Trophoblast cell (in vitro differentiated cells and primary cell): ENCODE measurements around the gene SNX25.

Experiments used
- DNase-seq, 2 donors: peaks; one replicate each; pipeline ENCODE4 v3.0.0-alpha.2; 2016
- H2AFZ ChIP-seq: 2 replicates; pipeline ENCODE4 v1.6.1; 2013; ENCODE audit warnings: low read length, moderate library complexity, mild to moderate bottlenecking; ENCODE audit not compliant: insufficient read depth, poor library complexity
- H2AK5ac ChIP-seq: 2 replicates; pipeline ENCODE4 v1.6.1; 2013; ENCODE audit warnings: mild to moderate bottlenecking, low read length
- H2BK120ac ChIP-seq: 2 replicates; pipeline ENCODE4 v1.6.1; 2013; ENCODE audit warnings: low read length, mild to moderate bottlenecking, moderate library complexity; ENCODE audit not compliant: insufficient read depth, poor library complexity
- H2BK12ac ChIP-seq: 2 replicates; pipeline ENCODE4 v1.6.1; 2013; ENCODE audit warnings: mild to moderate bottlenecking, low read length, moderate library complexity
- H2BK5ac ChIP-seq: 2 replicates; pipeline ENCODE4 v1.6.1; 2013; ENCODE audit warnings: low read length, low read depth, moderate library complexity, mild to moderate bottlenecking; ENCODE audit not compliant: poor library complexity
- H3K14ac ChIP-seq: 2 replicates; pipeline ENCODE4 v1.6.1; 2013; ENCODE audit warnings: mild to moderate bottlenecking, low read length
- H3K18ac ChIP-seq: 2 replicates; pipeline ENCODE4 v1.6.1; 2013; ENCODE audit warnings: mild to moderate bottlenecking, low read length
- H3K23ac ChIP-seq: 2 replicates; pipeline ENCODE4 v1.6.1; 2013; ENCODE audit warnings: low read length
- H3K27ac ChIP-seq: 2 replicates; pipeline ENCODE4 v1.5.1; 2013; ENCODE audit warnings: low read depth, mild to moderate bottlenecking, inconsistent platforms, low read length, moderate library complexity
- H3K27me3 ChIP-seq: 2 replicates; pipeline ENCODE4 v1.6.1; 2013; ENCODE audit warnings: inconsistent platforms, mild to moderate bottlenecking, low read length, moderate library complexity; ENCODE audit not compliant: insufficient read depth
- H3K36me3 ChIP-seq, 2 experiments: 1 replicate in 1 of 2; 2 replicates in 1 of 2; pipeline ENCODE4 v1.6.1; 2013; ENCODE audit warnings: low read length in 2 of 2, mild to moderate bottlenecking in 2 of 2, moderate library complexity in 1 of 2; ENCODE audit not compliant: insufficient read depth in 2 of 2, control insufficient read depth in 1 of 2
- H3K4ac ChIP-seq: 2 replicates; pipeline ENCODE4 v1.6.1; 2013; ENCODE audit warnings: low read depth, mild to moderate bottlenecking, low read length, moderate library complexity
- H3K4me1 ChIP-seq, 2 experiments: 1 replicate in 1 of 2; 2 replicates in 1 of 2; pipeline ENCODE4 v1.6.1; 2013; ENCODE audit warnings: low read length in 2 of 2, mild to moderate bottlenecking in 2 of 2, moderate library complexity in 1 of 2; ENCODE audit not compliant: insufficient read depth in 2 of 2, control insufficient read depth in 1 of 2
- H3K4me2 ChIP-seq: 2 replicates; pipeline ENCODE4 v1.6.1; 2013; ENCODE audit warnings: inconsistent platforms, mild to moderate bottlenecking, low read length, moderate library complexity
- H3K4me3 ChIP-seq: 2 replicates; pipeline ENCODE4 v1.5.1; 2013; ENCODE audit warnings: mild to moderate bottlenecking, low read depth, low read length, inconsistent platforms
- H3K79me1 ChIP-seq: one replicate; pipeline ENCODE4 v1.6.1; 2013; ENCODE audit warnings: low read length
- H3K79me2 ChIP-seq: 2 replicates; pipeline ENCODE4 v1.6.1; 2013; ENCODE audit warnings: low read length, mild to moderate bottlenecking; ENCODE audit not compliant: control insufficient read depth, insufficient read depth, poor library complexity
- H3K9ac ChIP-seq: 2 replicates; pipeline ENCODE4 v1.6.1; 2013; ENCODE audit warnings: mild to moderate bottlenecking, low read length
- H3K9me3 ChIP-seq: 2 replicates; pipeline ENCODE4 v1.6.1; 2013; ENCODE audit warnings: low read depth, mild to moderate bottlenecking, control low read depth, inconsistent platforms, low read length; ENCODE audit not compliant: insufficient read depth
- H4K12ac ChIP-seq: 2 replicates; pipeline ENCODE4 v1.6.1; 2013; ENCODE audit warnings: low read depth, mild to moderate bottlenecking, low read length, moderate library complexity
- H4K8ac ChIP-seq: 2 replicates; pipeline ENCODE4 v1.6.1; 2013; ENCODE audit warnings: low read depth, mild to moderate bottlenecking, low read length, moderate library complexity
- H4K91ac ChIP-seq: one replicate; pipeline ENCODE4 v1.6.1; 2013; ENCODE audit warnings: low read depth, mild to moderate bottlenecking, low read length, moderate library complexity
- whole genome bisulfite sequencing: extraction: QIAGEN DNeasy Blood & Tissue Kit; methylation state at CpG from one replicate; pipeline ENCODE4 v1.1.7; 2013; ENCODE audit warnings: missing lambda C conversion rate; ENCODE audit not compliant: insufficient read length, insufficient coverage; ENCODE audit errors: extremely low coverage; 5-methylcytosine and 5-hydroxymethylcytosine counted together

SNX25 gene

DNA sequence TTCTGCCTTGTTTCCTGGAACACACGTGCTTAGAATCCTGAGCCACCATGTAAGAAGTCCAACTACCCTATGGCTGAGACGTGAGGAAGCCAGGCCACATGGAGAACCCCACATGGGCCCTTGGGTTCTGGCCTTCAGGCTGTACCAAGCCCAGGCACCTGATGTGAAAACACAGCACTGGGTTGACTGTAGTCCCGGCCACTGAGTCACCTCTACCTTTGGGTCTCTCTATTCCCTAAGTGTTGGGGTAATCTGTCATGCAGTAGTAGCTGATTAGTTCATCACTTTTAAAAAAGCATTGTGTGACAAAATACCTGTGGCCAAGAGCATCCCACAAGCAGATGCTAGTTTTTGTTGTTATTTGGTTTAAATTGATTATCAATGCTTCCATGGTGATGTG is 29.9 kb upstream of the SNX25 start:
- Histone ChIP-seq H2AFZ (no peak overlapping the region), H3K36me3 (peaks cover 0 to 3% of the 10 kb centered on the region in 2 experiments), H3K14ac (no peak overlapping the region), H4K91ac (no peak overlapping the region), H3K27me3 (no peaks in the 10 kb centered on the region), H4K12ac (no peak overlapping the region), H3K9me3 (no peaks in the 10 kb centered on the region), H3K18ac (no peak overlapping the region), H3K79me1 (no peaks in the 10 kb centered on the region), H3K27ac (no peak overlapping the region), H3K4me1 (no peaks in the 10 kb centered on the region), H3K23ac (no peak overlapping the region), H2BK120ac (no peak overlapping the region), H2AK5ac (no peak overlapping the region), H2BK5ac (no peak overlapping the region), H3K4ac (no peak overlapping the region), H3K4me3 (peak overlapping the region; percentile 53), H3K79me2 (no peaks in the 10 kb centered on the region), H4K8ac (no peak overlapping the region), H3K4me2 (no peak overlapping the region), H3K9ac (no peak overlapping the region), H2BK12ac (no peak overlapping the region)
- no CpG with 5 or more reads among the region's 3 CpGs for WGBS
- no peak for DNase-seq

DNA sequence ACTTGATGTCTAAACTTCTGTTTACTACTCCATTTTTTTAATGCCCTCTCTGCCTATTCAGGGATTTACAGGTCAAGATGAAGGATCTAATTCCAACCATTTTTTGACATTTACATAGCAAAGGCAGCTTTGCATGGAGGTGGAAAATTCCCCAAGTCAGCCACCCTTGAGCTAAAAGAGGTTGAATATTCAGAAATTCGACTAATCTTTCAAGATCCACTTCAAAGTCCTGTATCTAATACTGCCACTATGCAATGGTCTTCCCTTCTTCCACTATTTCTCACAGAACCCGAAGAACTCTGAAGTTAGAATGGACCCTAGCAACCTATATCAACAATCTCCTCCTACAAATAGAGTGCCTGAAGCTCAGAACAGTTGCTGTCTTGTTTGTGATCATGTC is 27.2 kb upstream of the SNX25 start:
- Histone ChIP-seq H2AFZ (no peak overlapping the region), H3K23ac (no peak overlapping the region), H3K4me3 (no peak overlapping the region), H3K79me2 (no peaks in the 10 kb centered on the region), H3K27ac (no peak overlapping the region), H3K27me3 (no peaks in the 10 kb centered on the region), H3K4me1 (no peaks in the 10 kb centered on the region), H2BK5ac (no peak overlapping the region), H2BK12ac (no peak overlapping the region), H2BK120ac (no peak overlapping the region), H2AK5ac (no peak overlapping the region), H3K18ac (no peak overlapping the region), H3K4ac (no peak overlapping the region), H4K12ac (no peak overlapping the region), H3K9me3 (no peaks in the 10 kb centered on the region), H3K14ac (no peak overlapping the region), H3K36me3 (no peaks in the 10 kb centered on the region), H3K79me1 (no peaks in the 10 kb centered on the region), H3K9ac (no peak overlapping the region), H3K4me2 (no peak overlapping the region), H4K91ac (no peak overlapping the region), H4K8ac (no peak overlapping the region)
- peak; percentile 49 to 88 for DNase-seq
- no CpG with 5 or more reads among the region's 2 CpGs for WGBS

DNA sequence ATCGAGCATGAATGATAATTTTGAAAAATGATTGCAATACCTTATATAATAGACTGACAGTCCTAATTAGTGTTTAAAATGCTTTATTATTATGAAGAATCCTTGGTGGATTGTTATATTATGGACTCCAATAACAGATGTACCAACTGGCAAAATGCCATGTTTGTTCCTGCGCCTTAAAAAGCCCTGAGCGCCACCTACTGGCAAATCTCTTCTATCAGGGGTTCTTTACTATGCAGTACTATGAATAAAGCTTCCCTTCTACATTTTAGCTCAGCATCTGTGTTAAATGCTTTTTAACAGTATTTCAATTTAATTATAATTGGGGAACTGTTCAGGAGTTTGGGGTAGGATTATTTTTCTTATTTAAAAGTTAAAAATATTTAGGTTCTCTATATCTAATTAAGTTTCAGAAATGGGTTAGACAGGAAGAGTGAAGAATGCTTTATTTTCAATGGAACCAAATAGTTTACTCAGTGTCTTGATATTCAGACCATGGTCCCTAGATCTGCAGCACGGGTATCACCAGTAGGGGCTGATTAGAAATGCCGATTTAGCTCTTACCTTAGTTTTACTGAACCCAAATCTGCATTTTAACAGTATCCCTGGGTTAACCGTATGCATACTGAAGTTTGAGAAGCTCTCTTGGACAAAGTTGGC is 25.6 kb upstream of the SNX25 start:
- Histone ChIP-seq H3K23ac (no peak overlapping the region), H2BK5ac (no peak overlapping the region), H2AFZ (no peak overlapping the region), H4K91ac (no peak overlapping the region), H3K9me3 (no peaks in the 10 kb centered on the region), H4K12ac (no peak overlapping the region), H3K4ac (no peak overlapping the region), H2BK12ac (no peak overlapping the region), H2BK120ac (no peak overlapping the region), H4K8ac (no peak overlapping the region), H3K4me3 (no peak overlapping the region), H3K18ac (no peak overlapping the region), H3K79me2 (no peaks in the 10 kb centered on the region), H3K27ac (no peak overlapping the region), H3K14ac (no peak overlapping the region), H3K79me1 (no peaks in the 10 kb centered on the region), H3K4me1 (no peaks in the 10 kb centered on the region), H3K27me3 (no peaks in the 10 kb centered on the region), H2AK5ac (no peak overlapping the region), H3K36me3 (peaks cover under 1% of the 10 kb centered on the region in 2 experiments), H3K9ac (no peak overlapping the region), H3K4me2 (no peak overlapping the region)
- WGBS = no CpG with 5 or more reads among the region's 6 CpGs
- DNase-seq = peak; percentile 81 to 97

DNA sequence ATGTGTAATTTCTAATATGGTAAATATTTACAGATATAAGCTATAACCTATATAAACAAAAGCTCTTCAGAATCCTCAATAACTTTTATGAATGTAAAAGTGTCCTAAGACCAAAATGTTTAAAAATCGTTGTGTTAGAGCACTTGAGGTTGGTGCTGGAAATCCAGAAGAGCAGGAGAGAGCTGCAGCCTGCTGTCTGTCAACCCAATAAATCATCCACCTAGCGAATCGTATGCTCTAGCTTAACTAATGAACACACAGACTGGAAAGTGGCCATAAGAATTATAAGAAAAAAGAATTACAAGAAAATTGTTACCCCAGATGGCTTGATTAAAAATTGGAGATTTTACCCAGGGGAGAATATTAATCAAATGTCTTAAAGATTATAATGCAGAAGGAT is 22.6 kb upstream of the SNX25 start:
- Histone ChIP-seq H2BK12ac (no peak overlapping the region), H3K36me3 (peaks cover 3 to 4% of the 10 kb centered on the region in 2 experiments), H3K9ac (no peak overlapping the region), H3K23ac (no peak overlapping the region), H3K9me3 (no peaks in the 10 kb centered on the region), H3K79me2 (no peaks in the 10 kb centered on the region), H3K27me3 (no peaks in the 10 kb centered on the region), H3K4ac (no peak overlapping the region), H2AK5ac (no peak overlapping the region), H3K14ac (no peak overlapping the region), H4K12ac (no peak overlapping the region), H2AFZ (no peak overlapping the region), H2BK120ac (no peak overlapping the region), H3K79me1 (no peaks in the 10 kb centered on the region), H4K91ac (no peak overlapping the region), H3K18ac (no peak overlapping the region), H3K4me2 (no peak overlapping the region), H3K27ac (no peak overlapping the region), H4K8ac (no peak overlapping the region), H2BK5ac (no peak overlapping the region), H3K4me1 (no peaks in the 10 kb centered on the region), H3K4me3 (no peak overlapping the region)
- DNase-seq = no peak
- WGBS = no CpG with 5 or more reads among the region's 3 CpGs
